GM19023 (cell line): ENCODE data around the gene CHIC2.
A peak's percentile ranks its signal among the peaks of the same experiment; 100 is the strongest.
"Not testable (repeated sequence)": the region's sequence is repeated elsewhere in the genome, so short reads cannot be mapped to it uniquely, and the experiment has no call there.

ENCODE experiments used
- ATAC-seq: cut with Tn5 transposase; IDR thresholded peaks from one replicate; pipeline ENCODE4 v1.9.1; 2021; ENCODE audit warnings: mild to moderate bottlenecking, moderate library complexity; ENCODE audit not compliant: unreplicated experiment

The CHIC2 gene

DNA sequence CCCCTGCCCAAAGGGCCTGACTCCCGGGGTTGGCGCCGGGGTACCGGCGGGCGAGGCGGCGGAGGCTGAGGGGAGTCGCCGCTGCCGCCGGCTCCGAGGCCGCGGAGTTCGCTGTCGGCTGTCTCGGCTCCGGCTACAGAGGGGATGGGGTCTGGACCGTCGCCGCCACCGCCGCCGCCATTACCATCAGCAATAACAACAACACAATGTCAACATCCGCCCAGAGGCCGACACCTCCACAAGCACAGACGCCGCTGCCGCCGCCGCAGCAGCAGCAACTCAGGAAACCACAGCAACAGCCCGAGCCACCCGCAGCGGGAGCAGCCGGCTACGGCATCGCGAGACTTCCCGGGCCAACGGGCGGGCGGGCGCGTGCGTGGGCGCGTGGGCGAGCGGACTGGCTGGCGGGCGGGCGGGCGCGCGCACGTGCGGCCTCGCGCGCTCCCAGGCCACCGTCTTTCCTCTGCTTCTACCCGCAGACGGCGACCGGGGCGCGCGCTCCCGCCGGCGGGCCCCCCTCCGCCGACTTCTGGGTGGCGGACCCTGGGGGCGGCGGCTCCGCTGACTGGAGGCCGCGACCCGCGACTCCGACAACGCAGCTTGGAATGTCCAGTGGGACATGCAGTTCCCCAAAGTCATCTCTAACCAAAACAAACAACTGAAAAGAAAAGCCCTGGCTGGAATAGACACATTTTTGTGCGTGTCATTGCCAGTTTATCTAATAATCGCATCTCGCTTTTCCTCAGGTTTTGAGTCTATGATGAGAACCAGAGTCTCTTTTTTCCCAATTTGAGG lies at the start of gene CHIC2:
TSS of gene CHIC2 (minus strand) at position 289 of the 795 bp plus-strand sequence. CDS start 305 bp downstream, outside the sequence.
- ATAC-seq, result peak; percentile 98

DNA sequence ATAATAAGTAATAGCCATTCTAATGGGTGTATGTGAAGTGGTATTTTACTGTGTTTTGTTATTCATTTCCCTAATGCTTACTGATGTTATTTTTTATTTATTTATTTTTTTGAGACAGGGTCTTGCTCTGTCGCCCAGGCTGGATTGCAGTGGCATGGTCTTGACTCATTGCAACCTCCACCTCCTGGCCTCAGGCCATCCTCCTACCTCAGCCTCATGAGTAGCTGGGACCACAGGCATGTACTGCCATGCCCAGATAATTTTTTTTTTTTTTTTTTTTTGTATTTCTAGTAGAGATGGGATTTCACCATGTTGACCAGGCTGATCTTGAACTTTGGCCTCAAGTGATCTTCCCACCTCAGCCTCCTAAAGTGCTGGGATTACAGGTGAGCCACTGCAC lies 48.8 kb upstream of the CHIC2 start:
- not testable (repeated sequence) for ATAC-seq

DNA sequence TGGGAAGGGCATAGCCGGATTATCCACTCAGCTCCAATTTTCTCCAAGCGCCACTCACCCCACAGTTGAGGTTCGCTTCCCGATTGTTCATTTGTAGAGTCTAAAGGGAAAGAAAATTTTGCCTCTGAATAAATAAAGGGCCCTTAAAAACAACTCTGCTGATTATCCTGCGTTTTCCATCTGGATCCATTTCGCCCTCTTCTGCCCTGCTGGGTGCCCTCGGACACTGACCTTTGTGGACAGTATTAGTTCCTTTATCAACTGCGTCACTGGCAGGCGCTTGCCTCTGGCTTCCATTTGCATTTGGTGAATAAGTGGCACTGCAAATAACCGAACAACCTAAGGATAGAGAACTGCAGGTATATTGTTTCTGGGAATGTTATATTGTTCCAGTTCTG lies 45.6 kb upstream of the CHIC2 start:
- no peak for ATAC-seq

DNA sequence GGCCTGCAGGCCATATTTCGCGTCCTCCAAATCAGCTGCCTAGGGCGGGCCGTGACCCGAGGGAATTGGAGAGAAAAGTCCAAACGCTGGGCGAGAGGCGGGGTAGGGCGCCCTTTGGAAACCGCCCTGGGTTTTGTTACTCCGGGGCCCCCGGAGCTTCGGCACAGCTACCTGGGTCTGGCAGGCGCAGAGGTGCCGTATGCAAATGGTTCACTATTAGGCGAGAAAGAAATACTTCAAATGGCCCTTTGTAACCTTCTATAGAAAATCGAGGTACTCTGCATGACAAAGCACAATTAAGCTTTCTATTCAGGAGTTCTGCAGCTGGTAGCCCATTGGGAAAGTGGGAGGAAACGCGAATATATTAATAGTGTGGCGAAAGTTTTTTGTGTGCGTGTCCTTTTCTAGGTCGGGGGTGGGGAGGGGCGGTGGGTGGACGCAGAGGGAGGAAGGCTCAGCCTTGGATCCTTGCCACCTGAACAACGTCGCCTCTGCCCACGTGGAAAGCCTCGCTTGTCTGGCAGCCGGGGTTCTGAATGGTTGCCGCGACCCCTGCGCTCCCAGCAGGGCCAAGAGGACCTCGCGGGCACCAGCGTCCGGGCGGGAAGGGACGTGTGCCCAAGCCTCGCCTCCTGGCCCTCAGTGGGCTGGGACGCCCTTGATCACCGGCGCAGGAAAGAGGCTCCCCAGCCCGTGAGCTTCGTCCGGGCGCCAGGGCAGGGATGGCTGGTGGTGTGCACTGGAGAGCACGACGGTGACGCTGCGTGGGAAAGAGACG lies 45.0 kb upstream of the CHIC2 start:
- no peak for ATAC-seq

DNA sequence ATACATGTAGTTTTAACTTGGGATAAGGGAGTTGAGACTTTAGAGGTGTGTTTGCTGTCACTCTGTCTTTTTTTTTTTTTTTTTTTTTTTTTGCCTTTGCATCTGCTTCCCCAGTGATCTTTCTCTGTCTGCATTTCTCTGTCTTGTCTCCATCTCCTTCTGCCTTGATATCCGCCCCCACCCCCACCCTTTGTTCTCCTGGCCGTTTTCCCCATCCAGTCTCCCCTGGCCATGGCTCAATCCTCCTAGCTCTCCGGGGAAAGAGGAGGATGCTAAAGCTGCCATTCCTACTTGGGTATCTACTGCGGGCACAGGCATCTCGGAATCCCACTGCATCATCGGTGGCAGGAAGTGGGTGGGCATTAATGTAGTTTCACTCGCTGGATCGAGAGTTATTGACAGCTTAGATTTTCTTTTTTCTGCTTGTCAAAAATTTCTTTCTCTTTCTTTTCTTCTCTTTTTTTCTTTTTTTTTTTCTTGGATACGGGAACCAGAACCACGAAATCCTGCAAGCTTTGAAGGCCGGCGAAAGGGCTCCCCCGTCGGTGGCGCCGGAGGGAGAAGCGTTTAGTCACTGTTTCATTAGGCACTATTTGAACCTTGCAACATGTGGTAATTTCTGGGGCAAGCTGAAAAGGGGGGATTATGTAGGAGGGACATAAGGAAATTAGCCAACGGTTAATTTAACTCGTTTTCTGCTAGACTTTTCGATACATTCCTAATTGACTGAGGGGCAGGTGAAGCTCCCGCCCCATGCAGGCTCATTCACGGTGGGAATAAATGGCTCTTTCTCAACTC lies 43.7 kb upstream of the CHIC2 start:
- ATAC-seq, result no peak

DNA sequence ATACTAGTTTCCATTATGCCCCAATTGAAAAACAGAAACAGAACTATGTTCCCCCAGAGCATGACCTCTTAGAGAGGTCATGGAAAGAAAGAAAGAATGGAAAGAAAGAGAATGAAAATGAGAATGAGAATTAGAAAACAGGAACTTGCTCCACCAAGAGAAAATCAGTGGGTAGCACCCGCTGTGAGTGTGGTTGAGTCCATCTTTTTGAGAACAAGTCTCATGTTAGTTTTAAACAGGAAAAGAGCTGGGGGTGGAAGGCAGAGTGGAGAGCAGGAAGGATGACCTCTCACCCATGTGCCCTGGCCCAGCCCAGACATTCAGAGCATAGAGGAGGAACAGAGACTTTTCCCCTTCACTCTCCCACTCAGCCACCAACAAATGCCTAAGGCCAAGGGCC lies 40.5 kb upstream of the CHIC2 start:
- no peak for ATAC-seq

DNA sequence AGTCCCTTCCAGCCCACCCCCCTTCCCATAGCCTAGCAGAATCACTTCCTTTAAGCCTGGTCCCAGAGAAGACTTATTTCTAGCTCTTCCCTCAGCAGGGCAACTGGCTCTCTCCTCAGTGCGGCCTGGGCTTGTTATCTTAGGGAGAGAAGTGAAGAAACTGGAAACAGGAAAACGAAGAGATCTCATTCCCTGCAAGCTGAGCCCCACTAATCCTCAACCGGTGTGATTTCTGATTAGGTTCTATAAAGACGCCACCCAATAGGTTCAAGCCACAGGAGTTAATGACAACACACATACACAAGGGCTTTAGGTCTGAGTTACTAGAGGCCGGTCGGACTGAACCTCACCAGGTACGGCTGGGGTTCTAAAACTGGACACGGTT lies 38.8 kb upstream of the CHIC2 start:
- ATAC-seq, result no peak

DNA sequence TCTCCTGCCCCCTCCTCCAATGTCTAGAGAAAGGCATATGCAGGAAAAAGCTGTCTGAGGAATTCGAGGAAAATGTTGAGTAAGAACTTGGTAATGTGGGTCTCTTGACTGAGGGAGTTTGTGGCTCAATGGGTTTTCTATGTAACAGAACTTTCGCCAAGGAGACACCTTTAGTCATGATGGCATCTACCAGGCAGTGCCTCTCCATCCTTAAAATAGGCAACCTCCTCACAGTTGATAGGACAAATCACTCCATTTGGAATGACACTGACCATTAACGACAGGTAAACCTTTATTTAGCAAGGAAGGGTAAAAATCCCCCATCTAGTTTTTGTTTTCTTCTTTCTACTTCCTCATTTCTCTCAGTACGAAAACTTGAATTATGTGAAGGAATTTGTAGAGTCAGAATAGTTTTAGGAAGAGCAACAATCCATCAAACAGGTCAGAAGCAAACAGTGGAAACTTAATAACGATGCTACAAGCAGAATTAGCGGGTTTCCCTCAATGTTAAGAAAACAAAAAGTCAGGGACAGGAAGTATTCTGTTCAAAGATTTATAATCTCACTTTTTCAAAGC lies 38.2 kb upstream of the CHIC2 start:
- no peak for ATAC-seq

DNA sequence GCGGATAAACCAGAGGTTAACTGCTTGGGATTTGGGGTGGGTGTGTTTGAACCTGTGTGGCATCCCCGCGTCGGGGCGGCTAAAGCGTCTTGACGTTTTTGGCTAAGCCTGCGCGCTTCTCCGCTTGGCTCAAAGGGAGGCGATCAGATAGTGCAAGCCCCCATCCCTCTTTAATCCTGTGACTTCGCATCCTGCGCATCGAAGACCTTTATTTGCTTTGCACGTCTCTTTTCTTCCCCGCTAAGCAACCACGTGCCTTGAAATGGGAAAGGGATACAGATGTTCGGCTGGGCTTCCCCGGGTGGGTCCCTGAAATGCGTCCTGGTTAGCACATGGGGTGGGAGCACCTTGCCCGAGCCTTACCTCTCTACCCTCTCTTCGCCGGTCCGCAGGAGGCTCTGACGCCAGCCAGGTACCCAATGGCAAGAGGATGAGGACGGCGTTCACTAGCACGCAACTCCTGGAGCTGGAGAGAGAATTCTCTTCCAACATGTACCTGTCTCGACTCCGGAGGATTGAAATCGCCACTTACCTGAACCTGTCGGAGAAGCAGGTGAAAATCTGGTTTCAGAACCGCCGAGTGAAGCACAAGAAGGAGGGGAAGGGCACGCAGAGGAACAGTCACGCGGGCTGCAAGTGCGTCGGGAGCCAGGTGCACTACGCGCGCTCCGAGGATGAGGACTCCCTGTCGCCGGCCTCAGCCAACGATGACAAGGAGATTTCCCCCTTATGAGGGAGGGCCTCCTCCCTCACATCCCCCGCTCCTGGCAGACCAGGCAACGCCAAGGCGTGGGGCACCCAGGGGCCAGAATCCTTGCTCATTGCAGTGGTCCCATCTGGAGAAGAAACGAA lies 37.0 kb upstream of the CHIC2 start:
- ATAC-seq, result no peak

DNA sequence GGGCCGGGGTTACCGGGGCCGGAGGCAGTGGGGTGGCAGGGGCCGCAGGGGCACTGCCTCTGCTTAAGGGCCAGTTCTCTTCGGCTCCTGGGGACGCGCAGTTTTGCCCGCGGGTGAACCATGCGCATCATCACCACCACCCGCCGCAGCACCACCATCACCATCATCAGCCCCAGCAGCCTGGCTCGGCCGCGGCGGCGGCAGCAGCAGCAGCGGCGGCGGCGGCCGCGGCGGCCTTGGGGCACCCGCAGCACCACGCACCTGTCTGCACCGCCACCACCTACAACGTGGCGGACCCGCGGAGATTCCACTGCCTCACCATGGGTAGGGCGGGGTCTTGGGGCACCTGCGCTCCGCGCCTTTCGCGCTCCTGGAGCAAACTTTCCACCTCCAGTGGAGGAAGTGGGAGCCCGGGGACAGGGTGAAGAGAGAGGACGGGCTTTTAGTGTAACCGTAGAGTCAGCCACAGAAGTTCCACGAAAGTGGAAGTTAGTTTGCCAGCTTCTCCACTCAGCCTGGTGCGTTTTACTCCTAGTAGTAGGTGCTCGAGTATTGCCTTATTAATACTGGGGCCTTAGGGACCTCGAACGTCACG lies 36.3 kb upstream of the CHIC2 start:
- ATAC-seq, result no peak

DNA sequence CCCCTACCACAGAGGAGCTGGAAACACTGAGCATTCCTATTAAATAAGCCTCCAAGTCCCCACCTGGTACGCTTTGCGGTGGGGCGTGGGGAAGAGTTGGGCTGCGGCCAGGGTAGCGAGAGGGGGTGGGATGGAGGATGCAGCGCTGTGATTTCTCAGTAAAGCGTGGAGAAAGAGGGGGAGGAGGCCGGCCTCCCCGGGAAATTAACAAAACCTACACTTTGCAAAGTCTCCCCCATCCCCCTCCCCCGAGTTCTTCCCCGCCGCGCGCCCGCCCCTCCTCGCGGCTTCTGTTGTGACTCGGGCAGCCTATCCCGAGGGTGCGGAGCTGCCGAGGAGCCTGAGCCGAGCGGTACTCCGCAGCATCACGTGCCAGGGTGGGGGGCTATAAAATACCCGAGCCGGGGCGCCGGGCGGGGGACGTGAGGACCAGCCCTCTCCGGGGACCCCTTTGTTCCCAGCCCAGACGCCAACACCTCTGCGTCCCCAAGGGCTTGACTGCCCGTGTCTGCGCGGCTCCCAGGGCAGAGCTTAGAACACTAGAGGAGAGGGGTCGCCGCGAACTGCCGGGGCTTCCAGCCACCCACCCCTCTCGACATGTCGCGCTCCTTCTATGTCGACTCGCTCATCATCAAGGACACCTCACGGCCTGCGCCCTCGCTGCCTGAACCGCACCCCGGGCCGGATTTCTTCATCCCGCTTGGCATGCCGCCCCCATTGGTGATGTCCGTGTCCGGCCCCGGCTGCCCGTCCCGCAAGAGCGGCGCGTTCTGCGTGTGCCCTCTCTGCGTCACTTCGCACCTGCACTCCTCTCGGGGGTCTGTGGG lies 35.6 kb upstream of the CHIC2 start, which contains the start of gene GSX2:
TSS of gene GSX2 (plus strand) at position 416 of the 827 bp plus-strand sequence. CDS start at position 598, 182 bp downstream.
- no peak for ATAC-seq

DNA sequence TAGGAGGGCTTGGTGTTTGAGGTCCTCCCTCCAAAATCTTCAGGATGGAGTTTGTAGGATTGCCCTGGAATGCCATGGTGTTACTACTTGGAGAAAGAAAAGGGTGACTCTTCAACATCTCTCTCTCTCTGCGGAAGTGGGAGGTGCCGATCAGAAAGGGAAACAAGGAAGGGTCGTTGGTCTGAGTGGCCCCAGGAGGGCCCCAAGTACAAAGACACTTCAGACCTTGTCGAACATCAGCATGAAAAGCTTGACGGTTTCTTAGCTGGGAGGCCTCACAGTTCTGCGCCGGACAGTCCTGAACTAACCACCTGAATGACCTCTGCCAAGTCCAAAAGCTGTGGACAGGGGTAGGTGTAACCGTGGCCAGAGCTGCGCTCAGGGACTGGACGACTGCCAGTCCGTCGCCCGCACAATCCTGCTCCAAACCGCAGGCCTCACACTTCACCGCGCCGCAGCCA lies 34.9 kb upstream of the CHIC2 start:
- no peak for ATAC-seq

DNA sequence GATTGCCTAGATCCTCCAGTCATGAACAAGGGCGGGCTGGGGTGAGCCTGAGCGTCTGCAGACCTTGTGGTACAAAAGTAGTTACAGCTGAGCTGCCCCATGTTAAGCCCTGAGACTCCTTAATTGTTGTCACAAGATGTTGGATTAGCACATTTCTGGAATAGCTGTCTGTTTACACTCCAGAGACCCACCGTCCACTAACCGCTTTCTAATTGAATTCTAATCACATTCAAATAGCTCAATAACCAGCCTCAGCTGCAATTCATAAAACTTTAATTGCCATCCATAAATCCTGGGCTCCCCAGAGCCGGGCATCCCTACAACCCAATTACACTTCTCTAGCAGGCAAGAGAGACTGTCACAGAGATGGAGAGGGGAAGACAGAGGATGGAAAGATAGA lies 34.0 kb upstream of the CHIC2 start:
- ATAC-seq, result no peak

DNA sequence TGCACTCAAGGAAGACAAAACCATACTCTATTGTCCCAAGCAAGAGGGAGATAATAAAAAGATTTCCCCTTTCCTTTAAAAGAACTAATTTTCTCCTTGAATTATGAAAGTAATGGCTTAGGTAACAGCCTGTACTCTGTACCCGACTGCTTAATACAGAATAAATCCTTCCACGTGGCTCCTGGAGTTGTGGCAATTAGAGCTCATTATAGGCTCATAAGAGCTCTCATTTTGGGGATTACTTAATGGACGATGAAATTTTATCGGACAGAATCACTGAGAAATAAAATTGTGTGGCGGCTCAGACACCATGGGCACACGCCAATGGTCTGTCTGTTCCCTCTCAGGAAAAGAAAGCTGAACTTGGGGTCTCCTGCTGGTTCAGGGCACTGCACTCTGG lies 32.7 kb upstream of the CHIC2 start:
- ATAC-seq, result no peak

DNA sequence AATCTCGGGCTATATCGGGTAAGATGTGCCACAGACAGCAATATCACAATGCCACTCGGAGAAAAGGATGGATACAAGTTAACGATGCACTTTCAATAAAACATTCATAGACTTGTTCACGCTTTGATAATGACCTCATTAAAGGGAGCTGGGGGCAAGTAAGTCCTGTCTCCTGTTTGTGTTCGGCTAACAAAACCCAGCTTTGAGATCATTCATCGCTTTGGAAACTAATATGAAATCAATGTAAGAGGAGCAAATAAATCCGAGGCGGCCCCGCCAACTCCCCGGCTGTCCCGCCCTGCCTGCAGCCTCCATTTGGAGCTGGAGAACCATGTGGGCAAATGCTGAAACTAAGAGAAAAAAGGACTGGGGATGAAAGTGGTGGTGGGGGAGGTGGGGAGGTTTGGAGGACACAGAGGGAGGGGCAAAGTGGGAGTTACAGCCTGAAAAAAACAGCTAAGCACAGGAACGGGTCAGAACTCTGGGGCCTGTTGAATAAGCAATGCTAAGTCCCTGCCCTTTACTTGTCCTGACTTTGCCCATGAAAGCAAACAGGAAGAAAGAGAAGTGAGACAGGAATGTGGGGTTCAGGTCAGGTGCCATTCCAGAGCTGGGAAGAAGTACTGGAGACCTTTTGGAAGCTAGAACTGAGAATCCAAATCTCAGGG lies 32.0 kb upstream of the CHIC2 start:
- ATAC-seq, result no peak

DNA sequence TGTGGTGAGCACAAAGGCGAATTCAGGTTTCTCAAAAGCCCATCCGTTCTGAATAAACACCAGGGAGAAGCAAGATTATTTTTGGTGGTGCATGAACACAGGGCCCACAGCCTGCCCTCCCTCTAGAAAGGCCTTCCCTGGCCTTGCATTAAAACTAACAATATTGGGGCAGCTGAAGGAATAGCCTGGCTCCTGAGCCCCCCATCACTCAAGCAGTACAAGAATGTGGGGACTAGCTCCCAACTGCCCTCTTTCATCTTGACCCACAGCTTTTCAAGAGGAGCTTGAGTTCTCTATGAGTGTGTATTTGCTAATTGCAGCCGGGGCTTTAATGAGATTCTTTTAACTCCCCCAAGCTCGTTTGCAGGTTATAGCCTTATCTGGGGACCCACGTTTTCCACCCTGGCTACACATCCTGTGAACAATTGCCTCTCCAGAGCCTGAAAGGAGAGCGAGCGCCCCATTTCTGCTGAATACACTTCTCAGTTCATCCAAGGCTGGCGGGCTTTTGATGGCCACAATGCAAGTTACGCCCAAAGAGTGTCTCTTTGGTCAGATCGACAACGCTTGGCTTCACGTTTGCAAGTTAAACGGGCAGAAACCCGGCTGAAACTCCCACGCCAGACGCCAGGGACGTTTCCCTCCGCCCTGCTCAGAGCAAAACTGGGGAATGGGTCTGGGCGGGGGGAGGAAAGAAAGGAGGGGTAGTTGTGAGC lies 30.9 kb upstream of the CHIC2 start:
- no peak for ATAC-seq

DNA sequence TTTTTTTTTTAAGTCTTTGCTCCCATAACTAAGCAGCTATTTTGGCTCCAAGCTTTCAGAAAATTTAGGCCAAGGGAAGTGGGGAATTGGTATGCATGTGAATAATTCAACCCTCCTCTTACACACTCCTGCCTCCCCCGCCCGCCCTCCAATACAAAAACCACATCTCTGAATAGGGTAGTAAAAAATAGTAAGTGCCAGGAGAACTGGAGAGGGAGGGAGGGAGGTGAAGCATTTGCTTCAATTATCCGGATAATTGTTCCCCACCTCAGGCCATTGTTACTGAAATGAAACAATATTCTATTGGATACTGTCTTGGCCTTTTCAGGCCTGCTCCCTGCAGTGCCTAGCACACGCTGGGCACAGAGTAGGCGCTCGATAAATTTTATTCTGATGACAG lies 30.0 kb upstream of the CHIC2 start:
- no peak for ATAC-seq
